Suppressor macrophage treated with lipopolysaccharide for 1 hour (primary cell): ENCODE measurements around the gene EML1.

Experiments
- DNase-seq, 3 donors: peaks; one replicate each; pipeline ENCODE4 v3.0.0-alpha.2; 2020 to 2022

The EML1 gene

DNA sequence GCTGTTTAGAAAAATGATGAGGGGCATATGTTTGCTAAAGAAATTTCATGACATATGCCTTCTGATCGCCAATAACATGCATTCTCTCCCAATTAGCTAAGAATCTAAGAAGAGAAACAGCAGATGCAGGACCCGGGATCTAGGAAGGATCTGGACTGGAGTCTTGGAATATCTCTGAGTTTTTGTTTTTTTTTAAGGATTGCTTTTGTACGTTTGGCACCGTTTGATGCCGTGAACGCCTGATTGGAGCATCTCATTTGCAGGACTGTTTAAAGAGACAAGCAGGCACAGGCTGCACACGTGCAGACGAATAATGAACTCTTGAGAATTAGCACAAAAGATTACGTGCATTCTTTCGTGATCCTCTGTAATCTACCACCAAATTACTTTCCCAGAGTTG, 13.6 kb downstream of the EML1 start:
- no peak for DNase-seq

DNA sequence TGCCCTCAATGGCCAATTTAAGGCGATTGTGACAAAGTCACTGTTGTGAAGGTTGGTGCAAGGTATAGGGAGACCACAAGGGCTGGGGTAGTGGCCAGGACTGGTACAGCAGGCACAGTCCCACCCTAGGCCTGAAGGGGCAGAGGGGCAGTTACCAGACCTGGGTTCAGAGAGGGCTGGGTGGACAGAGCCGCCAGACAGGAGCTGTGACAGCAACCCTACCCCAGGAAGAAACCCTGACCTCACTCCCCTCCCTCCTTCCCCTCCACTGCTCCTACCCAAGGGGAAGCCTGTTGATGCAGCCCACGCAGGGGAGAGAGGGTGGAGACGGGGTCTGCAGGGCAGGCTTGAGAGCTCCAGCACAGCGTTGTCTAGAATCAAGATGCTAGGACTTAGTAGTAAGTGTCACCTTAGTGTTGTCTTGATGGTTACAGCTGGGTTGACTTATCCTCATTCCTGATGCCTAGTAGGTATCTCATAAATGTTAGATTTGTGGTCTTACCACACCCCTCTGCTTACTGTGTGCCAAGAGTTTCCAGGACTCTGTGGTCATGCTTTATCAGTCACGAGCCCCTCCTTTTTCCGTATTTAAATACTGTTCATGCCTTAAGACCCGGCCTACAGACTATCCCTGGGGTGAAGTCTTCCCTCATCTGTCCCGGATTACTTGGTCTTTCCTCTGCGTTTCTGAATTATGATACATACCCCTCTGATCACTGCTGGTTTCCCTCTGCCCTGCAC, 14.4 kb downstream of the EML1 start:
- no peak for DNase-seq

DNA sequence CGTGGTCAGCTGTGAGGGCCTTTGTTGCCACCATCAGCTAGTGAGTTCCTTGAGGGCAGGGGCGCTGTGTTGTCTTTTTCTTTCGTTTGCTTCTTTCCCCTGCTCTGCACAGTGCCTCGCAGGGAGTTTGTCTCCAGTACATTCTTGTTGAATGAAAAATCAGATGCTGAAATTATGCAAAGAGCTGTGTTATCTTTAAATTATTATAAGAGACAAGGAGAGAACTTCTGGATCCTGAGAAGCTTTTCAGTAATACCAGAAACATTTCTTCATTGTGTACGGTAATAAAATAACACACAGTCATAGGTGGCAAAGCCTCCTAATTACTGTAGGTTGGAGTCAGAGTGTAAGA, 14.9 kb downstream of the EML1 start:
- no peak for DNase-seq

DNA sequence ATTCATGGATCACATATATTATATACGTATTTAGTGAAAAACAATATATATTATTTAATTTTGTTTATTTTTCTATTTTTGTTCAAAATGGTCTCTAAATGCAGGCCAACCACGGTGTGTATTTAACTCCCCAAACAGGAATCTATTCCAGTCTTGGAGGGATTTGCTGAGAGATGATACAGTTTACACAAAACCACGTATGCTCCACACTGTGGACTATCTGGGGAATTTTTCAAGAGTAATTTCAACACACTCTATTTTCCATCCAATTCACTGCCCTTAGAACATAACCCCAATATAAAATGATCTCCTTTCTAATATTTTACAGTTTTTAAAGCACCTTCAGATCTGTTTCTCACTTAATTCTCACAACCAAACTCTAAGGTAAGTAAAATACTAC, 15.3 kb downstream of the EML1 start:
- no peak for DNase-seq

DNA sequence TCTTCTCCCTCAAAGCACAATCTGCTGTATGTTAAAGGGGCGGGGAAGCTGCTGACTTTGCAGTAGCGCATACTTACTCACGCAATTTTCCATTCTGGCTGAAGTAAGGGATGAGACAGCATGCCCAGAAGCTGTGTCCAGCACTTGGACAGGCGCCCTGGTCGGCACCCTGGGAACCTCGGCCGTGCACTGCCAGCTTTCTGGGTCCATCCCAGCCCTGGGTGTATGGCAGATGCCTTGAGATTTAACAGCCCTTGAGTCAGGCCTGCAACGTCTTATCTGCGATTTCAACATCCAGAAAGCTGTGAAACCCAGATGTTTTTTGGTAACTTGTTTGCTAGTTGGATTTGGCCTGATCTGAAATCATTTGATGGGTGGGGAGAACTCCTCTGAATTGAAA, 16.1 kb downstream of the EML1 start:
- no peak for DNase-seq

DNA sequence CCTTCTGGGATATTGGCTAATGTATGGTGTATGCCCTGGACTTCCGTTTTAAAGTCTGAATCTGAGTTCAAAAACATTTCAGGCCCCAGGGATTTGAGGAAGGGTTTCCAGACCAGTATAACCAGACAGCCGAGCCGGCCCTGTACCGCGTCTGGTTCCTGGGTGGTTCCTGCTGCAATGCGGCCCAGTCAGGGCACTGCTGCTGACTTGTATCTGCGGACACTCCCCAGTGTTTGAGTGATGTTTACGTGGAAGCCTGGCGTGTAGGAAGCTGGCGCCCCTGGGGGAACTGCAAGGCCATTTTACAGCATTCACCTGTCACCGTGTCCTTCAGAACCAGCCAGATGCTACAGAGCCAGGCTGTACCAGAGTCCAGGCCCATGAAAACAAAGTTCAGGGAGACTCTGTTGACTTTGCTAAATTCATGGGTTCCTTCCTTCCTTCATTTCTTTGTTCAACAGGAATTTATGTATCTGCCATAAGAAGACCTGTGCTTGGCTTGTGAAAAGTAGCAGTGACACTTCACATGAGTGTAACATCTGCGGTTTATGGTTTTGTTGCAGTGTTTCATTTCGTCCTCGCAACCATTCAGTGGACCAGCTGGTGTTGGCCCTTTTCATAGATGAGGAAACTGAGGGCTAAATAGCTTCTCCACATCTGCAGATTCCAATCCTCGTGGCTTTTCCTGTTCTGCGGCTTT, 16.8 kb downstream of the EML1 start:
- DNase-seq: no peak

DNA sequence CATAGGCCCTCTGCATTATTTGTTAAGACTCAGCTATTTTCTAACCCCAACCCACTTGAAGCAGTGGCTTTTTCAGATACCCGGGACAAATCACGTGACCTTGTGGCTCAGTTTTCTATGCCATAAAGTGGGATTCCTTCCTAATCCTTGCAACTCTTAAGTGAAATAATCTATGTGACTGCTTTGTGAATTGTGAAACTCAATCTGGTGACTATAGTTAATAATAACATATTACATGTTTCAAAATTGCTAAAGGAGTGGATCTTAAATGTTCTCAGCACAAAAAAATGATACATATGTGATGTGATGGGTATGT, 17.3 kb downstream of the EML1 start:
- DNase-seq: no peak

DNA sequence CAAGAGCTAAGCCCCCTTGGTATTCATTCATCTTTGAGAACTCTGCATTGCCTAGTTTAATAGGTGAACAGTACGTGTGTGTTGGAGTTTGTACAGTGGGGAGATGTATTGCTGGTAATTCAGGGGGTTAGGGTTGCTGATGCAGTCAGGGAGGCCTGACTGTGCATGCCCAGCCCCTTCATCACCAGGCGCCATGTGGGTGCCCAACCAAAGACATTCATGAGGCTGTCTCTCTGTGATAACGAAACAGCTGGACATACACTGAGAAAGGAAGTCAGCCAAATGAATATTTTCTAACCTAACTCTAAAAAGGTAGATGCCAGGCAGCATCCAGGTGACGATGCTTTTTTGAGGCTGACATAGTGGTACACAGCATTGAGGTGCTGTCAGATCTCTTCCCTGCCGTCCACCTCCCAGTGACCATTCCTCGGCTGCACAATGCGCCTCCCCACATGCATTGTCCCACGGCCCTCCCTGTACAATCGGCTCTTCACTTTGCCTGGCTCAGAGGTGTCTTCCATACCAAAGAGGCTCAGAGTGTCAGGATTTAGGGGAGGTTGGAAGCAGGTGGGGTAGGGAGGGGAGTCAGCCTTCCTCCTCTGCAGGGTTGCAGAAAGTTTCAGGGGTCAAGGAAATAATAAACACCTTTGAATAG, 19.0 kb downstream of the EML1 start:
- DNase-seq: no peak

DNA sequence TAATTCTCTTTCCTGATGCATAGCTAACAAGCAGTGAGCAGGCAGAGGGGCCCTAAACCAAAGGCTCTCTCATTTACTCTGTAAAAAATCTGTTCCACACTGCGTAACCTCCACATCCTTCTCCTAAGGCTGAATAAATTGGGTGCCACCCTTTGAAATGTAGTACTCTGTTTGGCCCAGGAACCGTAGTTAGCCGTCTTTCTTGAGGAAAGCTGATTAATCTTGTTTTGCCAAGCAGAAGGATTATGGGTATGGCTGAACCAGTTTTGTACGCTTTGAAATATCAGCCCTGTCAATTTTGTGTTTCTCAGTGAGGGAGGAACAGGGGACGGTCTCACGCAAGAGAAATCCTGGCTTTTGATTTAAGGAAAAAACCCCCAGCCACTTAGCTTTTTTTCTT, 19.7 kb downstream of the EML1 start:
- DNase-seq: no peak

DNA sequence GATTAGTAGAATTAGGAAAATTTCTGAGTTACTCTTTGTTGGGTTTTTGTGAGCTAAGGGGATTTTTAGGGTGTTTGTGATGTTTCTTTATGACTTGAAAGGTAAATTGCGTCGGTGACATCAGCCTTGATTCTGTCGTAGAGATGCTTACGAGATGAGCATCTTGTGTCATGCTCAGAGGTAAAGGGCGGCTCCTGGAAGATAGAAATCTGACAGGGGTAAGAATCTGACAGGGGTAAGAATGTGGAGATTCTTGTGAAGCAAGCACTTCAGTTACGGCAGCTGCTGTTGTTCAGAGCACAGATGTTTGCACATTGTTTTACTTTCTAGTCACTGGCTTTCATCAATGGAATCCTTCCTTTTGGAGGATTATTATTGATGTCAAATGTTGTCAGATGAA, 22.5 kb downstream of the EML1 start:
- DNase-seq: no peak

DNA sequence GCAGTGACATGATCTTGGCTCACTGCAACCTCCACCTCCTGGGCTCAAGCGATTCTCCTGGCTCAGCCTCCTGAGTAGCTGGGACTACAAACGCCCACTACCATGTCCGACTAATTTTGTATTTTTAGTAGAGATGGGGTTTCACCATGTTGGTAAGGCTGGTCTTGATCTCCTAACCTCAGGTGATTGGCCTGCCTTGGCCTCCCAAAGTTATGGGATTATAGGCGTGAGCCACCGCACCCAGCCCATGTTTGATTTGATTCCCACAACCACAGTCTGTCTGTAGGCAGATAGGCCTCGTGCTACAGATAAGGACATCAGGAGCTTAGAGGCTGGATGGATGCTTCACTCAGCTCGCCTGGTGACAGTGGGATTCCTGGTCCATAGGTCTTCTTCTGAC, 23.0 kb downstream of the EML1 start:
- no peak for DNase-seq

DNA sequence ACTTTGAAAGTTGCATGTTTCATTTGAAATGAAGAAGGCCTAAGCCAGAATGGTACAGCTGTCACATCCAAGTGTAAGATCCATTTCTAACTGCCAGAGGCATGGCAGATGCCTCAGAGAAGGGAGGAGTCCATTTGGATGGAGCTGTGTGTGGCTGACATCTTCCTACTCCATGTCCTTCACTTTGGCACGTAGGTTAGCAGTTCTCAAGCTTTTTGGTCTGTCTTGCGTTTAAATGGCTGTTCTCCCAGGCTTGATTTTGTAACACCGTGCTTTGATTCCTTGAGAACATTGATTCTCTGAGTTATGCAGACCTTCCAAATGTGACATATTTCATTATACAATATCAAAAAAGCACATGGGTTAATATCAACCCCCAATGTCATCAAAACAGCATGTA, 23.4 kb downstream of the EML1 start:
- no peak for DNase-seq

DNA sequence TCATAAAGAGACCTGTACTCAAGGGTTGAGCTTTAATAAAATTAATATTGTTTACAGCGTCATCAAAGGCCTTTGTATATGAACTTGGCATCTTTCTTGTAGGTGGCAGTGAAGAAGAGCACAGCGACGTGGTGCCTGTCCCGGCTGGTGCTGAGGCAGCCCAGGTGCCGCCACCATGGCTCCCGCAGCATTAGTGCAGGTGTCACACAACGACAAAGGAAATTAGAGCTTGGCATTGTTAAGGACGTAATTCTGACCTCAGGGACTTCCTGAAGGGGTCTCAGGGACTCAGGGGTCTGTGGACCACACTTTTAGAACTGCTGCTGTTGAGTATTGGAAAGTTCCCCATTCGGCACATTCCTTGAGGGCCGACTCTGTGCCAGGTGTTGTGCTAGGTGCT, 24.1 kb downstream of the EML1 start:
- DNase-seq: no peak

DNA sequence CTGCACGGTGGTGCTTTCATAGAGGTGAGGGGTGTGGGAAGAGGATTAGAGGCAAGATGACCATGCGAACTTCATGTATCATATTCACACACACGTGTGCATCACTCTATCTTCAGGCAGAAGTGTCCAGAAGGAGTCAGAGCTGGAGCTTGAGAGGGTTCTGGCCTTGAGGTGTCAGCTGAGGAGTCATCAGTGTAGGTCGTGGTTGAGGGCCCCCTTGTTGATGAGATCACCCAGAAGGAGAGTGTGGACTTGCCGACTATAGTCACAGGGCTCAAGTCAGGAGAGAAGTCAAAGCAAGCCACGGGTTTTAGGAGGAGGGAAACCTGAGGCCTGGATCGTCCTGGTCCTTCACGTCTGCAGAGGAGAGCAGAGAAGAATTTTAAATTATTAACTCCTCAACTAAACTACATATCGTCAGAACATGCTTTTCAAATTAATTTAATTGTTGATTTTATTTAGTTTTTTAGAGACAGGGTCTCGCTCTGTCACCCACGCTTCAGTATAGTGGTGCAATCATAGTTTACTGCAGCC, 25.4 kb downstream of the EML1 start:
- no peak for DNase-seq

DNA sequence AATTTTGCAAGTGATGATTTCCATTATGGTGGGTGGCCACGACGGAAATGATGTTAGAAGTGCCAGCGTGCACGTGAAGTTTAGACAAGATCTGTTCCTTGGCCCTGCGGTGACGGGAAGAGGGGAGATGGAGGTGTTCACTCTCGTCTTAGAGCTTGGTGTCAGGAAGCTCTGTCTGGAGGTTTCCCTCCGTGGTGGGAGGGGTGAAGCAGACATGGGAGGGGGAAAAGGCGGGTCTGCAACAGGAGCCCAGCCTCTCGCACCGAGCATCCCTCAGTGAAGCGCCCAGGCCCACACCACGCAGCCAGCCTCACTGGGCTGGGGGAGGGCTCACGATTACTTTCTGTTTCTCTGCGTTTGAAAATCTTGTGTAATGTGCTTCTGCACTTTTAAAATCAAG, 26.3 kb downstream of the EML1 start:
- no peak for DNase-seq

DNA sequence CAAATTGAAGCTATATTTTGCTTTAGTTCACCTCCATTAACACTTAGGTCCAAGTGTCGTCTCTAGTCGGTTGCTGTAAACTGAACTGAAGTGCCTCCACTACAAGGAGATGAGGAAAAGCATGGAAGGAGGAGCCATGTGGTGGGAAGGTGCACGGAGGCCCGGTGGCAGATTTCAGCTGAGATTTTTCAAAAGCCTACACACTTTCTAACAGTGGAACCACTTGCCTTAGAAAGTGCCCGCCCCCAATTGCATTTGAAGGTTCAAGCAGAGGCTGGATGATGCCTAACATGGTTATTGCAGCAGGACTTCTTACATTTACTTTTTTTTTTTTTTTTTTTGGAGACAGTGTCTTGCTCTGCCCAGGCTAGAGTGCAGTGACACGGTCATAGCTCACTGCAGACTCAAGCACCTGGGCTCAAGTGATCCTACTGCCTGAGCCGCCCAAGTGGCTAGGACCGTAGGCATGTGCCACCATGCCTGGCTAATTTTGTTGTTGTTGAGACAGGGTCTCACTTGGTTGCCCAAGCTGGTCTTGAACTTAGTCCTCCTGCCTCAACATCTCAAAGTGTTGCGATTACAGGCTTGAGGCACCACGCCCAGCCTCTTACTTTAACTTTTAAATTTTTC, 27.6 kb downstream of the EML1 start:
- no peak for DNase-seq

DNA sequence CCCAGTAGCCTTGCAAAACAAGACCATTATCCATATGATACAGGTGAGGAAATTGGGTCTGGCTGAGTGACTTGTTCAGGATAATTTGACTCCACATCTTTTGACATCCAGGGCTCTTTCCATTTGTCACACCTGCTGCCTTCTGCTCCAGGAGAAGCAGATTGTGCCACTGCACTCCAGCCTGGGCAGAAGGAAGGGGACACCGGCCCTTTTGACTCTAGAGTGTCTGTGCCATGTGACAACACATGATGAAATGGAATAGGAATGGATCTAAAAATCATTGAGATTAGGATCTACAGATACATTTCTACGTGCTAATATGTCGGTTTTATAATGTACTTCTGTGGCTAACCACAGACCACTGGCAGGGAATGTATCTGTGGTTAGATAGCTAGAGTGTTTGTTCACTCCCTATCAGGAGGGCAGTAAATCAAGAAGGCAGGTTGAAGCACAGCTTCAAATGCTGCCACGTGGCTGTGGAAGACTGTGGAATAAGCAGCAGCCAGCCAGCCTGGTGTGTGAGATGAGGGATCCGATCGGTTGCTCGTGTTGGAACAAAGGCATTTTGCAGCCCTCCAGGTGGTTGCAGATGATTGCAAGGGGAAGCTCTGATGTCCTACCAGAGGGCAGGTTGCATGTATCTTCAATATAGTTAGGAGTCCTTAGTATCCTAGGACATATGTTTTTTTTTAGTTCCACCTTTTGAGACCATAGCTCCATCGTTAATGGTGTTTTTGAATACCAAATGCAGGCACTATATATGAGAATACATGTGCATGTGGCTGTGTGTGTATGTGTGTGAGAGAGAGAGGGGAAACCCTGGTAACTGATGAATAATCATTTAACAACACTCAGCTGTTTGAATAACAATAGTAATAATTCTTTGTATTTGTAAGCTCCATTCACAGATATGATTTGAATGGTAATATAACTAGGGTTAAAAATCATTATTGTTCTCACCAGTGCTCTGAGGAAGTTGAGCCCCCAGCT, 28.6 kb downstream of the EML1 start:
- DNase-seq: no peak

DNA sequence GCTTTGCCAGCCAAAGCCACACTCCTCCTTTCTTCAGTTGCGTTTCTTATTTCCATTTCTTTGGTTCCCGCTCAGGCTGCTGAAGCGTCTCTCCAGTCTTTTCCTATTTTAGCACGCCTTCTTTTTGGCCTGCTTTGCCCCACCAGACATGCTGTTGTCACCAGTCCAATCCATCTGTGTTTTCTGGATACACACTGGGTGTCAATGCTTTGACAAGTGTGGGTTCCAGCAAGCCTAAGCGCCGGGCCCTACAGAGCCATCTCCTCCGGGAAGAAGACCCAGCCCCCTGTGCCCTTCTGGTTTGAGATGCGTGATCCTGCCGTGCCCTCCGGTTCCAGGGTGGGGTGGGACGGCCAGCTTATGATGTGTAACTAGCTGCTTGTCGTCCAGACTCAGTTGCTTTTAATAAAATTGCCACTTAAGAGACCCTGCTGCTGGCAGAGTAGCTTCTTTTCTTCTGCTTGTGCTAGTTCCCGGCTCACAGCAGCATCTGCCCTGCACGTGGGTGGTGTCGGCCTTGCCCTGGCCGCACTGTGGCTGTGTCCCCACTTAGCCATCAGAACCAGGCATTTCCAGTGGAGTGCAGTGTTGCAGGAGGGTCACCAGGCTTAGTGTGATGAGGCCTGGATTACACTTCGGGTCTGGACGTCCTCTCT, 29.7 kb downstream of the EML1 start:
- DNase-seq: no peak

DNA sequence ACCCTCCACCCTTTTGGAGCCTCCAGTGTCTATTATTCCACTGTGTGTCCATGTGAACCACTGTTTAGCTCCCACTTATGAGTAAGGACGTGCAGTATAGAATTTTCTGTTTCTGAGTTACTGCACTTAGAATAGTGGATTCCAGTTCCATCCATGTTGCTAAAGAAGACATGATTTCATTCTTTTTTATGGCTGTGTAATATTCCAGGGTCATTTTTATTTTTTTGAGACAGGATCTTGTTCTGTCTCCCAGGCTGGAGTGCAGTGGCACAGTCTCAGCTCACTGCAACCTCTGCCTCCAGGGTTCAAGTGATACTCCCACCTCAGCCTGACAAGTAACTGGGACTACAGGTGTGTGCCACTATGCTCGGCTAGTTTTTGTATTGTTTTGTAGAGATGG, 31.6 kb downstream of the EML1 start:
- no peak for DNase-seq

DNA sequence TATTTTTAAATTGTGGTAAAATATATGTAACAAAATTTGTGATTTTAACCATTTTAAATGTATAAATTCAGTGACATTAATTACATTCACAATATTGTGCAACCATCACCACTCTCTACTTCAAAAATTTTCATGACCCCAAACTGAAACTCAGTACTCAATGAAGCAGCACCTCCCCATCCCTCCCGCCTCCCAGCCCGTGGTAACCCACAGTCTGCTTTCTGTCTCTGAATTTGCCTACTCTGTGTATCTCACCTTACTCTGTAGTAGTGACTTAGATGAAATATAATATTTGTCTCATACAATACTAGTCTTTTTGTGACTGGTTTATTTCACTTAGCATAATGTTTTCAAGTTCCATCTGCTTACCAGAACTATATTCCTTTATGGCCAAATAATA, 36.2 kb downstream of the EML1 start:
- DNase-seq: no peak

DNA sequence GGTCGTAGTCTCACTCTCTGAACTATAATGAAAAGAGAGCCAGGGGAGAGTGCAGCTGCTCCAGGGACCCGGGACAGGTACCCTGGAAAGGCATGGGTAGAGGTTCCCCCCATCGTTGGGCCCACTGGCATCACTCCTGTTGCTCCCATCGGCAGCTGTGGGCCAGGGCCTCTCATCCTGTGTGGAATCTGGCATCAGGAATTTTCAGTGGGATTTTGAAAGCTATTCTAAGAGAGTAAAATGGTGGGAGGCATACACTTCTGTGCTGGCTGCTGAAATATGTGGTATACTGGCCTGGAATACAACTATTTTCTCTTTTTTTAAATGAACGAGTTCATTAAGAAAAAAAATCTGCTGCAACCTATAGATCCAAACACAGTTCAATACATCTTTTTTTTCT, 38.1 kb downstream of the EML1 start:
- no peak for DNase-seq
